NCI-H2227 (cell line): ENCODE measurements around the gene DMD.
"Not testable (repeated sequence)": the region's sequence is repeated elsewhere in the genome, so short reads cannot be mapped to it uniquely, and the experiment has no call there.

Source experiments
- DNase-seq: peaks from one replicate; lab custom pipeline; 2025; ENCODE audit not compliant: unreplicated experiment; lab: John Stamatoyannopoulos, UW

DMD gene

DNA sequence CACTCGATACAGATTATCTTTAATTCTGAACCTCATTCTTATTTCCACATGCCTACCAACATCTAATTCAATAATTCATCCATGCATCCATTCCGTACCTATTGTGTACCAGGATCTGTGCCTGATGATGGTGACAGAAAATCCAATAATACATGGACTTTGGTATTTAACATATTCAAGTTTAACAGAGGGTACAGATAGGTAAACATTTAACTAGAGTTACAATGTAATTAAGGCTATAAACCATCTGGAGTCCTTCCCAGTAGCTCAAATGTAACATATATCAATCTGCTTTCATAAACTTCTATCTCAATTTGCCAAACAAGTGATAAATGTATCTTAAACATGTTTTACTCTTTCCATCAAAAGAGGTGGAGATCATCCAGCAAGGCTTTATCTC, 1578.0 kb downstream of the DMD start:
- DNase-seq = no peak

DNA sequence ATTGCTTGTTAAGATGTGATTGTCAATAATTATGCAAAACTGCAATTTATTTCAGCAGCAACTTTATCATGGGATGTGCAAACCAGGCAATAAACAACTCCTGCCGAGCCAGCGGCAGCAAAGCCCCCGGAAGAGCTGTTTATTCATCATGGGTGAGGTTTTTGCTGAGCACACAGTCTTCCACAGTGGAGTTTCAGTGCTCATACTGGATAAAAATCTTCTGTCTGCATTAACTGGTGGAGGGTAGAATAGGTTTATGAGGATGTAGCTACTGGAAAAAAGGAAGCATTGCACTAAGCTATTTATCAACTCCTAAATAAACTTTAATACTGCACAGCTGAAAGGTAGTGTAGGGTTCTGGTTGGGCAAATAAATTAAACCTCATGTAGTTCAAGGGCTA, 1582.2 kb downstream of the DMD start:
- DNase-seq = no peak

DNA sequence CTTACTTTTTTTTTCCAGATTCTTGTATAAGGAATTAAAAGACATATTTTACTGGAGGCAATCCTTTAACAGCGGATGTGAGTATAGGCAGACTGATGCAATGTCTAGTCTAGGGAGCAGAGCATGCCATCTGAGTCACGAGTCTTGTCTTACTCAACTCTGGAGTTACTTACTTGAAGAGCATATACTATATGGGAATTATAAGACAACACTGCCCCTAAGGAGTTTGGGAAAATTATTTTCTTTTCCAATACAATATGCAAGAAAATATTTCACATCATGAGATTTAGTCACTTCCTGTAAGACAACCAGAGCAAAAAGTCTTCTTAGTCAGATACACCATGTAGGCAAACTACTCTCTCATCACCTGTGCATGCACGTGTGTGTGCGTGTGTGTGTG, 1602.2 kb downstream of the DMD start:
- no peak for DNase-seq

DNA sequence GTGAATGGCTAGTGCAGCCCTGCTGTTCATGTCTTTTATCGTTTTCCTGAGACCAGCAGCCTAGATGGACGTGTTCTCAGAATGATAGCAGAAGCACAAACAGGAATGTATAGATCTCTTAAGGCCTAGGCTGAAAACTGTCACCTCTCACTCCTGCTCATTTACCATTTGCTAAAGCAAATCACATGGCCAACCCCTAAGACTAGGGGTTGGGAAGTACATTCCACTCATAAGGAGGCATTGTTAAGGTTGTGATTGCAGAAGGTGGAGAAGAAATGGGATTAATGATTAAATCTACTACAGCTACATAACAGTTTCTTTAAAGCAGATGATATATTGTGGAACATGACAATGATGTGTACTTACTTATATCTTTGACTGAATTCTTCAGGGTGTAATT, 1602.7 kb downstream of the DMD start:
- DNase-seq = no peak

DNA sequence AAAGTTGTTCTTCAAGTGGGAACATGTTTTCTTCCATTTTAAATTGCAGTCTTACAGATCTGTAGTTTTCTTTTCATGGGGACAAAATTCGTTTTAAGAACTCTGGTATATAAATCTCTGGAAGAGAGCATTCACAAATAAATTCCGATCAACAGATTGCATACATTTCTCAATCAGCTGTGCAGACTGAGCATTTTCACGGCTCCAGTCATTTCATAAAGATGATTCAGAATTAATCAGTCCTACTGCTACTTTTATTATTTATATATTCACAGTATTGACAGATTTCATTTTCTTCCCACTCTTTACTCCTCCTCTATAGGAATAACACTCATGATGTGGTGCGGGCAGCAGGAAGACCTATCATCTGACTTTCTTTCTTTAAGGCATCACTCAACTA, 1604.6 kb downstream of the DMD start:
- no peak for DNase-seq

DNA sequence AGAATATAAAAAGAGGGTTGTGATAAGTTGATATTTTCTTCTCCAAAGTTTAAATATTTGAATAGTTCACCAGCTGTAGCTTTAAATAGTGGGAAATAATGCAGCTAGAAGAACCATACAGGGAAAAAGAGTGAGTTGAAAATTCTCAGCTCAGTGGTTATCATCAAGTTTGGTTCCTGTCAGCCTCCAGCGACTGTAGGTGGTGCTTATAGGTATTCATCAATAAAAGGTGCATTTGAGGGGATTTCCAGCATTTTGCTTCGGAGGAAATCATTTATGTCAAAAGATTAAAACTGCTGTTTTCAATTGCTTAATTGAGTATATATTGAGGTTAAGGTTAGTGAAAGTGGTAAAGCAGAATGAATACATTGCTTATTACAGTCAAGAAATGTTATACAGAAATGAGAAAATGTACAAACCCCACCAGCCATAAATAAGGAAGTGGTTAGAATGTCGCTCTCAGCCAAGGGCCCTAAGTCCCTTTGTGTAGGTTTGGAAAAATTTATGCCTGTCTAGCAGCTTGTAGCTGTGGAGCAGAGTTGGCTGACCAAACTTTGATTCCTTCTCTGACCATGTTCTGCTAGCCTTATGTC, 1606.6 kb downstream of the DMD start:
- no peak for DNase-seq

DNA sequence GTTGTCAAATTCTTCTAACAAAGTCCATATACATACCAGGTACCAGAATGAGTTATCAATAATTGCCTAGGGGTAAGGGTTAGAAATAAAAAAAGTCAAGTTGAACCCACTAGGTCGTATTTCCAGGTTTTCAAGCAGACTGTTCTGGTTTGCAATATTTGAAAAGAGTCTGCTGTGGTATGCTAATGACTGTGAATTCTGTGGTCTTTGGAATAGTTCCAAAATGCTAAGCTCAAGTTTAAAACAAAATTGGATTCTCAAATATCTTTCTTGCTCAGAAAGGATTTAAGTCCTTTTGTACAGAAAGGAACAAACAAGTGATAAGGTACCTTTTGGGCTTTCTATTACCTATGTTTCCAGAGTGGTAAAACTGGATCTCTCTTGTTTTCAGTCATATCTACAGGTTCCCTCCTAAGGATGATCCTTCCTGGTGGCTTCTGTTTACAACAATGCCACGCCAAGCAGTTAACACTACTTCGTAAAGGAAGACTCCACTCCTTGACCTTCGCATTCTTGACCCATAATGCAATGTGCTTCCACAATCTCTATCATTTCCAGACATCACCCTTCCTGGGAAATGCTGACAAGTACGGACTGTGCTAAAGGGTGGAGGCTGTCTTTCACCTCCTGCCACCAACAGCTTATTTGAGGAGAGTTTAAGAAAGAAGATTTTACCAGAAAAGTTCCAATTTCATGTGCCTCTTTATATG, 1607.8 kb downstream of the DMD start:
- no peak for DNase-seq

DNA sequence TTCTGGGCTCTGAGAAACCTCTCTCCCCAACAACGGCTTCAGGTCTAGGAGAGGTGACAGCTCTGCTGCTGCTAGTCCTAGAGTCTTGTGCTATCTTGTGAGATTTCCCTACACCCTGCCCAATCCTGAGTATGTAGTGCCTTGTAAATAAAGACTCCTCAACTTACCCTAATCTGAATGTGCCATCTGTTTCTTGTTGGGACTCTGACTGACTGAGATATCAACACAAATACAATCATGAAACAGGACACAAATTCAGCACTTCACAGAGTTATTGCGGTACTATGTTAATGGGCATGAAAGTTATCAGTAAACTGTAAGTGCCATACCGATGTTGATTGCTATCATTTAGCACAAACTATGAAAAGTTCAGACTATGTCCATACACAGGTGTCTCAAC, 1610.5 kb downstream of the DMD start:
- DNase-seq = no peak

DNA sequence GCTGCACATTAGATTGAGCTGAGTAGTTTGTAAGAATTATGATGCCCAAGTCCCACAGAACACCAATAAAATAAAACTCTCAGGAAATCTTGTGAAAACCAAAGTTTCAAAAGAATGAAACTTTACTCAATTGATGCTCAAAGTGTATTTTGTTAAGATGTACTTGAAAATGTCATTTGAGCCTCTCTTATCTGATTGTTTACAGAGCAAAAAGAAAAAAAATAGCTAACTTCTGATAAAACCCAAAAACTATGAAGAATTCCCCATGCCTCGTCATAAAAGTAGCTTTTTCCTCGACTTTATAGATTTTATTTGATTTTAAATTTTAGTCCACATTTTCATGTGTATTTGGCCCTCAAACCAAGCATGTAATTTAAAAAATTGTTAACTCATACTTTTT, 1618.0 kb downstream of the DMD start:
- no peak for DNase-seq

DNA sequence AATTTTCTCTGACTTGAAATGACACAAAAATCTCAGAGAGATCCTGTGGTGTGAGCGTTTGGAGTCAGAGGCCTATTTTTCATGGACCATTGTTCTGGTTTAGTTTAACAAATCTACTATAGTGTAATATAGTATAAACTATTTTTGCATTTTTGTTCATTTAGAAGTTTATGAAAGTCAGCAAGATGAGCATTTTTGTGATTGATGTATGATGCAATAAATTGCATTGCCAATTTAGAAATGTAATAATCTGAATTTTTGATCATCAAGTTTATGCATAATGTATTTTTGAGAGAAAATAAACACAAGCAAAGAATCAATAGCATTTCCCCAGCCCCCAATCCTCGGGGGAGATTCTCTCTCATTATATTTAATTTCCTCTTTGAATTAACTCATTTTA, 1620.0 kb downstream of the DMD start:
- DNase-seq = no peak

DNA sequence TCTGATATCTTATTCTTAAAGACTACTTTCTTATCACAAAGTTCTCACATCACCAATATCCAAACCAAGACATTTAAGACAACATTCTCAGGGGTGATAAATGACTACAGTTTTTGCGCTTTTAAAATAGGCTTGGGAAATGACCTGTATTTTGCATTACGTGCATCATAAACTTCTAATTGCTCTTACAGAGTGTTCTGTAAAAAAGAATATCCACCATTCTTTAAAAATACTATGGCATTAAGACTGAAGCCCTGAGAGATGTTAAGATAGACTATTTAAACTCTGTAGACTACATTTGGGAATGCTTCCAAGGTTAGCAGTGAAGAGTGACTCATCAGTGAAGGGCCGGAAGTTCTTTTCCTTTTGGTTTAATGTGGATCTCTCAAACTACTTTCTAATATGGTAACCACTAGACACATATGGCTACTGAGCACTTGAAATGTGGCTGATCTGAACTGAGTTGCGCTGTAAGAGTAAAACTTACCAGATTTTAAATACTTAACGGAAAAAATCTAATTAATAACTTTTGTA, 1620.7 kb downstream of the DMD start:
- DNase-seq = no peak

DNA sequence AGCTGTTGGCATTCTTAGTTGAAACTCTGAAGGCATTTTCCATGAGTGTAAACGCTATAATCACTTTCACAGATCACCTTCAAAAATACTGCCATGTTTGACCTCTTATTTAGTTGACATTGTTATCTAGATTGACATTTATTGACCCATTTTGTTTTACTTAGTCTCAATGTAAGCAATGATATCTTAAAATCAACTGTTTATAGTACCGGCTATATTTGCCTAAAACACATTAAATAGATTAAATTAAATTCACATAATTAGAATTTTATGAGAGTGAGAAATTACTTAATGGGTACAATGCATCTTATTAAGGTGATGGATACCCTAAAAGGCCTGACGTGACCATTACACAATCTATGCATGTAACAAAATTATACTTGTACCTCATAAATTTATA, 1621.8 kb downstream of the DMD start:
- DNase-seq = no peak

DNA sequence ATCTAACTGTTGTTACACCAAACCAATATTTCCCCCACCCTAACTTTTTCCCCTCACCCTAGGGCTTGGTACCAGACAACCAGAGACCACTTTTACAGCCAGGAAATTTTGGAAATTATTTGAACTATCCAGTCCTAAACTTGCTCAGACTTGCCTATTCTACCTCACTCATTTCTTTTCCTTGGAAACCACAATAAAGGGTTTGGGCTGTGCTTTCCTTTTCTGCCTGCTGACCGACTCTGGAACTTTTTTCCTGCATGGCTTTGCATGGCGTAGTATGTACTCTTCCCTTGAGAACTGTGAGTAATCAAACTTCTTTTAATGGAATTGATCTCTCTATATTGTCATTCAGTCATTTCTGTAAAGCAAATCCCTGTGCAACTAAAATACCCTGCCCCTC, 1623.0 kb downstream of the DMD start:
- DNase-seq = no peak

DNA sequence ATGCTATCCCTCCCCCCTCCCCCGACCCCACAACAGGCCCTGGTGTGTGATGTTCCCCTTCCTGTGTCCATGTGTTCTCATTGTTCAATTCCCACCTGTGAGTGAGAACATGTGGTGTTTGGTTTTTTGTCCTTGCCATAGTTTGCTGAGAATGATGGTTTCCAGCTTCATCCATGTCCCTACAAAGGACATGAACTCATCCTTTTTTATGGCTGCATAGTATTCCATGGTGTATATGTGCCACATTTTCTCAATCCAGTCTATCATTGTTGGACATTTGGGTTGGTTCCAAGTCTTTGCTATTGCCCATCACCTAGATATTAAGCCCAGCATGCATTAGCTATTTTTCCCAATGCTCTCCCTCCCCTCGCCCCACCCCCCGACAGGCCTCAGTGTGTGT, 1627.5 kb downstream of the DMD start:
- not testable (repeated sequence) for DNase-seq

DNA sequence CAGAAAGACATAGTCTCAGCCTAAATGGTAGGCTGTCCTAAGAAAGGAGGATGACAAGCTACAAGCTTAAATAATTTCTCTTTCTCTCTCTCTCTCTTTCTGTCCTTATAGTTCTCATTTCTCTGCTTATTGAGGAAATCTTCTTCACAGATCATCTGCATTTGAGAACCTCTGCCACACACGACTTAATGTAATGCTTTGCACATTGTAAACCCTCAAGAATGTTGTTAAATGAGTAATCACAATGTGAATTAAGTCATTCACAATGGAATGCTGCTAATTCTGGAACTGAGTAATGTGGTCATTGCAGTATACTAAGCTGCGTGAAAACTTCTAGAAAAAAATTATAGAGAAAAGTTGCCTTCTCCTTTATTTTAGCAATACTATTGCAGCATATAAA, 1630.6 kb downstream of the DMD start:
- DNase-seq = no peak

DNA sequence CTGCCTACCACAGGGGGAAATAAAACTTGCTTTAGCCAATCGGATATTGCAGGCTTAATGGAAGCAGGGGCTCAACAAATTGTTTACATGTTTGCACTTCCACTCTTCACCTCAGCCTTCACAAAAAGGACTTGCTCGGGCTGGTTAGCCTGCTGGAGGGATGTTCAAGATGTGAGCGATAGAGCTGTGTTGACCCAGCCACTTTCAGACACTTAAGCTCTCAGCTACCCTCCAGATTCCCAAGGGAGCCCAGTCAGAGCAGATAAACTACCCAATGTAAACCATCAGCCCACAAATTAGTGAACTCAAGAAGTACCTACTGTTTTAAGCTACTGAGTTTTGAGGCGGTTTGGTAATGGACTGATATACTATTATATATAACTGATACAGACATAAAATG, 1631.1 kb downstream of the DMD start:
- DNase-seq = no peak

DNA sequence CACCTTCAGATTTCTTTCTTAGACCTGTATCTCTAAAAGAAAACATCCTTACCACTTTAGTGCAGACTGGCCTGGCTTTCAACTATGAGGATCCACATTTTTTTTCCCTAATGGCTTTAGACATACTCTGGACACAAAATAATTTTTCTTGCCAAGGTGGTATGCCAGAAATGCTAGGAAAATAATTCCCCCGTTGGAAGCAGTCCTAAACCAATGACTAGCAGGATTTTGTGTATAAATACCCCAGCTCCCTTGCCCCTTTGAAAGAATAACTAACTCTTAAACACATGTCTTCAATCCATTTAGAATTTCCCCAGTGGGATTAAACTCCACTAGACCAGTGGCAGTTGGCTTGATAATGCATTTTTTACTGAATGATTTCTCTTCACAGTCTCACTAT, 1639.0 kb downstream of the DMD start:
- DNase-seq = no peak

DNA sequence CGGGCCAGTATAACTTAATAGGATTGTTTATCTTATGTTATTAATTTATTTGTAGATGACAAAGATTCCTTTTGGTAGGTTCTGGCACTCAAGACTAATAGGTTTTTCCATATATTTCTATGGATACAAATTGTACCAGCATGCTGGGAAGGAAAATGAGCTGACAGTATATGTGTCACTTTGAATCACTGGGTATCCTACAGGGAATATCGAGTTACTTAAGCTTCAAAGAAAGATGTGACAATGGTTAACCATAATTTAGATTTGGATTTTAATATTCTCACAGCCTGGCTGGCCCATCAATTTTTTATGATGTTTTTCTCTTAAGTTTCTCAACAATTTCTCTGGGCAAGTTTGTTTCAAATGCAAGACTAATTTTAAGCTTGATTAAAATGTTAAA, 1640.7 kb downstream of the DMD start:
- no peak for DNase-seq

DNA sequence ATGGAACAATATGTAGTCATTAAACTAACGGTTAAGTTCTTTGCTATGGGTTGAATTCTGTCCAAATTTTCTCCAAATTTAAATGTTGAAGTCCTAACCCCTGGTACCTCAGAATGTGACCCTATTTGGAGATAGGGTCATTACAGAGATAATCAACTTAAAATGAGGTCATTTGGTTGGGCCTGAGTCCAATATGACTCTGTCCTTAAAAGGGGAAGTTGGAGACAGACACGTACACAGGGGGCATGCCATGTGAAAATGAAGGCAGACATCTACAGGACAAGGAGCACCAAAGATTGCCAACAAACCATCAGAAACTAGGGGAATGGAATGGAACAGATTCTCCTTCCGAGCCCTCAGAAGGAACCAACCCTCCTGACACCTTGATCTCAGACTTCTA, 1647.6 kb downstream of the DMD start:
- DNase-seq = no peak

DNA sequence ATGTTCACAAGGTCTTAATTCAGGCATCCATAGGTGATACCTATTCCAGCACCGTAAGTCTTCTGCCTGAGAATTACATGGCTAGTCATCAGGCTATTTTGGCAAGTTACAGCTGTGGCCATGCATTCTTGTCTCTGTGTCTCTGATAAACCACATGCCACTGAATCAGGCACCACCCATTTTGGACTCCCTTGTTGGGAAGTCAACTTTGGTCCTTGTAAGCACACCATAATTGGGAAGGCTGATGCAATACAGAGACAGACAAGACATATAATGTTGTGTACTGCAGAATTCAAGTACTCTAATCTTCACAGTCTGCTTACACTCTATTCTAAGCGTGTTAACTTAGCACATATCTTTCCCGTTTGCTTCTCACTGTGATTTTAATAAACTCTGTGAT, 1655.8 kb downstream of the DMD start:
- no peak for DNase-seq

DNA sequence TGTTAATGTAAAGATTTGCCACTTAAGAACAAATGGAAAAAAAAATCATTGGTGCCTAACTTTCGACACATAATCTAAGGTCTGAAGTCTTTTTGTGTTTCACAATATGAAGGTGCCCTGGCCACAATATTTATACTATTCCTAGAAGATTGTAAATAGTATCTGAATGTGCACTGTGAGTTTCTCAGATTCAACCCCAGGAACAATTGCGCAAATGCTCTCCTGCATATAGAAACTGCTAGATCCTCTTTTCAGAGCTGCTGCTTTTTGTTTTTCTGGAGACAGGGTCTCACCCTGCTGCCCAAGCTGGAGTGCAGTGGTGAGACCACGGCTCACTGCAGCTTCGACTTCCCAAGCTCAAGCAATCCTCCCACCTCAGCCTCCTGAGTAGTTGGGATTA, 1659.4 kb downstream of the DMD start:
- no peak for DNase-seq

DNA sequence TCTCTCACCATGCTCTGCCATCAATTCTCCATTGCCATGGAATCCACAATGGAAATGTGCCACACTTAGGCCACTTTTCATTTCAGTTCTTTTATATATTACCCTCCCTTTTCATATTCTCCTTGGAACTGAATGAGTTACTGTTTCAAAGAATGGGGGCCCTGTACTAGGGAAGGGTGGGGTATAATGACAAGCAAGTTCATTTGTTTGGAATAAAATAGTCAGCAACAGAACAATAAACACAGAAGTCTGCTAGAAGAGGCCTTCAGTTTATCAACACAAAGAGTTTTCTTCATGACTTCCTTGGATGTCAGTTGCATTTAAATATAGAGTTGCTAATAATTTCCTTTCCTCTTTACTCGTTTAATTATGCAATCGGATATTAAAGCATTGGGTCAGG, 1661.2 kb downstream of the DMD start:
- DNase-seq = no peak

DNA sequence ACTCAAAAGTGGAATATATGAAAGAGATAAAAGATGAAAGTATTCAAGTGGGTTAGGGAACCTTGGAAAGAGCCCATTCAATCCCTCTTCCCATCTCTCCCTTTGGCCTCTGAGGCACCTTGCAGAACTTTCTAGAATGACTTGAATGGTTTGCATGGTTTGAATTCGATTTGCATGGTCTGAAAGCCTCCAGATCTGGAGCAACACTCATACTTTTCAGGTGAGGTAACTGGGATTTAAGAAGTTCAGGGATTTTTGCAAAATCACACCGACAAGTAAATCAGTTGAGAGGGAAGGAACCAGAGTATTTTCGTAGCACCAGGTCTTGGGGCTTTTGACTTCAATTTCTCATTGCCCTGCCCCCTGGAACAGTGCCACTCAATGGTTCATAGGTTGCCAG, 1663.5 kb downstream of the DMD start:
- no peak for DNase-seq
